HEK293 (cell line): ENCODE data around the gene KCNT1.

Experiments used
- CTCF ChIP-seq: fragments of 450-650 bp; formaldehyde crosslinking; IDR thresholded peaks from 2 replicates; pipeline ENCODE4 v1.5.1; 2016; ENCODE audit warnings: missing biosample characterization, missing genetic modification characterization
- HOXD13 ChIP-seq: sonication (generic); formaldehyde crosslinking; IDR thresholded peaks from 2 replicates; pipeline ENCODE4 v1.8.0; 2022; ENCODE audit warnings: missing genetic modification reagents, borderline replicate concordance
- YY1 ChIP-seq: fragments of 450-650 bp; formaldehyde crosslinking; IDR thresholded peaks from 2 replicates; pipeline ENCODE4 v1.5.1; 2018; ENCODE audit warnings: missing biosample characterization, missing genetic modification characterization
- ZBTB10 ChIP-seq: fragments of 450-650 bp; formaldehyde crosslinking; IDR thresholded peaks from 2 replicates; pipeline ENCODE4 v1.5.1; 2016; ENCODE audit warnings: missing biosample characterization, missing genetic modification characterization
- ZFP3 ChIP-seq: fragments of 450-650 bp; formaldehyde crosslinking; IDR thresholded peaks from 2 replicates; pipeline ENCODE4 v1.5.1; 2016; ENCODE audit warnings: low read depth, missing biosample characterization, missing genetic modification characterization
- ZNF138 ChIP-seq: fragments of 450-650 bp; formaldehyde crosslinking; IDR thresholded peaks from 2 replicates; pipeline ENCODE4 v1.5.1; 2016; ENCODE audit warnings: missing biosample characterization, missing genetic modification characterization, borderline replicate concordance
- ZNF146 ChIP-seq: fragments of 450-650 bp; formaldehyde crosslinking; IDR thresholded peaks from 2 replicates; pipeline ENCODE4 v1.5.1; 2016; ENCODE audit warnings: missing biosample characterization, missing genetic modification characterization
- ZNF404 ChIP-seq: fragments of 450-650 bp; formaldehyde crosslinking; IDR thresholded peaks from 2 replicates; pipeline ENCODE4 v1.5.1; 2017; ENCODE audit warnings: missing biosample characterization, missing genetic modification characterization
- ZNF555 ChIP-seq: fragments of 450-650 bp; formaldehyde crosslinking; conservative IDR thresholded peaks from 2 replicates; pipeline ENCODE4 v1.5.1; 2017; ENCODE audit warnings: missing biosample characterization, mild to moderate bottlenecking, missing genetic modification characterization, inconsistent platforms
- ZNF76 ChIP-seq: fragments of 450-650 bp; formaldehyde crosslinking; IDR thresholded peaks from 2 replicates; pipeline ENCODE4; 2016; ENCODE audit warnings: low read depth, missing biosample characterization, missing genetic modification characterization, borderline replicate concordance
- ZNF785 ChIP-seq: fragments of 450-650 bp; formaldehyde crosslinking; IDR thresholded peaks from 2 replicates; pipeline ENCODE4 v1.5.1; 2016; ENCODE audit warnings: missing biosample characterization, missing genetic modification characterization
- ZSCAN16 ChIP-seq: fragments of 450-650 bp; formaldehyde crosslinking; IDR thresholded peaks from 2 replicates; pipeline ENCODE4 v1.5.1; 2016; ENCODE audit warnings: missing biosample characterization, missing genetic modification characterization

DNA sequence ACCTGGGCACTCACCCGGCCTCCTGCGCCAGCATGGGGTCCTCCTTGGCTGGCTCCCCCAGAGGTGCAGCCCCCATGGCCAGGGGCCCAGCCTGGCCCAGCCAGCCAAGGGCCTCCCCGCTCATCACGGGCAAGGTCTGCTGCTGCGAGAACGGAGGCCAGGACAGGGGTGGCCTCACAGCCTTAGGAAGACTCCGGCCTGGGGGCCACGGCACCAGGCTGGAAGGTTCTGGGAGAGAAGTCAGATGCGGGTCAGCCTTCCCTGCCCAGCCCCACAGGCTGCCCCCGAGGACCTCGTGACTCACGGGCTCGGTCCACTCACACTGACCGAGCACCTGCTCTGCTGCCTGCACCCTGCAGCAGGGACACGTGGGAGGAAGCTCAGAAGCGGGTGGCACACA lies 6.9 kb upstream of the KCNT1 start:
- TF ChIP-seq CTCF (no peak), ZNF555 (tag by site-specific recombination) (no peak), ZNF76 (tag by site-specific recombination) (no peak), ZNF138 (tag by site-specific recombination) (no peak), ZBTB10 (no peak), ZNF785 (tag by site-specific recombination) (no peak), ZNF146 (no peak), ZNF404 (tag by site-specific recombination) (no peak), ZFP3 (tag by site-specific recombination) (no peak), HOXD13 (CRISPR knock-in tag) (no peak), YY1 (tag by site-specific recombination) (no peak), ZSCAN16 (tag by site-specific recombination) (no peak)
